ENCODE measurements around the gene KRTAP9-9. TPM values are rescaled to one million over a fixed set of nuclear protein-coding genes. Genes with fewer than 3 reads are reported as not detected.

Gene KRTAP9-9
- total and polyA plus RNA-seq, 9 of the 15 experiments (the other 6 are each of a cell fraction or from before 2014, with no cell fraction given), result not detected

- TF ChIP-seq RREB1 (CRISPR knock-in tag; IDR thresholded peaks at IDR 0.05) (no peak), EZH2 (IDR thresholded peaks at IDR 0.05; ENCODE audit: borderline replicate concordance, low read depth, low read length) (no peak), ZHX1 (conservative IDR thresholded peaks at IDR 0.05; ENCODE audit: low read length) (no peak), ESRRA (IDR thresholded peaks at IDR 0.05; ENCODE audit: borderline replicate concordance, low read depth) (no peak)
Measured at GRCh38 chr17:41258406-41258805, 3.2 kb downstream of the KRTAP9-9 start (continued).
